GM18508 (cell line): ENCODE measurements around the gene GAS2L3.
A peak's percentile ranks its signal among the peaks of the same experiment; 100 is the strongest.

Experiments
- ATAC-seq: cut with Tn5 transposase; IDR thresholded peaks from one replicate; pipeline ENCODE4 v1.9.1; 2021; ENCODE audit warnings: moderate number of reproducible peaks; ENCODE audit not compliant: insufficient read depth, unreplicated experiment

Gene GAS2L3

GRCh38 chr12:100652488-100652887 lies 79.0 kb downstream of the GAS2L3 start:
- no peak for ATAC-seq

DNA sequence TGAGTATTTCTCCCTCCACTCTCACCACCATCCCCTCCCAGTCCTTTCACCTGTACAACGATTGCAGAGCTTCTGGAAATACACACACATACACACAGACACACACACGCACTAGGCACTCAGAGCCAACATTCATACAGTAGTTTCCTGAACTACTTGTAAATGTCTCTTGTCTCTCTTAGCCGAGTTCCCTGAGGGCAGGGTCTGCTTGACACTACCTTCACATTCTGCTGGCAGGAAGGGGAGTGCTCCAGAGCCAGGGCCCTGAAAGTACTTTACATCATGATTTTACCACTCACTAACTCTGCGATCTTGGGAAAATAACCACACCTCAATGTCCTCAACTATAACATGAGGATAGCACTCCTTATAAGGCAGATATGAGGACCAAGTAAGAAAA lies 82.7 kb downstream of the GAS2L3 start:
- ATAC-seq: no peak

DNA sequence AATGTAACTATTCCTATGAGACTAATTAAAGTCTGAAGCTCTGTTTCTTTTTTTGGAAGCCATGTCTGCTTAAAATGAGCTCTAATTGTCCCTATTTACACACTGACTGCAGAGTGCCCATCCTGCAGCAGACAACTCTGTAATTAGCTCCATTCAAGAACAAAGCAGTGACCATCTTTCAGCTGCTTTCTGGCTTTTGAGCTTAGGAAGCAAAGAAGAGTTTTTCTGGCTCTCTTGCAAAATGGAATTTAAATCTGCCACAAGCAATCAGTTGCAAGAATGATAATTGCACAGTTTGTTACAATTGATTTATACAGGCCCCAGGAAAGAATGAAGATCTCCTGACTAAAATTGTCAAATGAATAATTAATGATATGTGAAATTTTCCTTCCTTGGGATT lies 83.4 kb downstream of the GAS2L3 start:
- ATAC-seq: no peak

DNA sequence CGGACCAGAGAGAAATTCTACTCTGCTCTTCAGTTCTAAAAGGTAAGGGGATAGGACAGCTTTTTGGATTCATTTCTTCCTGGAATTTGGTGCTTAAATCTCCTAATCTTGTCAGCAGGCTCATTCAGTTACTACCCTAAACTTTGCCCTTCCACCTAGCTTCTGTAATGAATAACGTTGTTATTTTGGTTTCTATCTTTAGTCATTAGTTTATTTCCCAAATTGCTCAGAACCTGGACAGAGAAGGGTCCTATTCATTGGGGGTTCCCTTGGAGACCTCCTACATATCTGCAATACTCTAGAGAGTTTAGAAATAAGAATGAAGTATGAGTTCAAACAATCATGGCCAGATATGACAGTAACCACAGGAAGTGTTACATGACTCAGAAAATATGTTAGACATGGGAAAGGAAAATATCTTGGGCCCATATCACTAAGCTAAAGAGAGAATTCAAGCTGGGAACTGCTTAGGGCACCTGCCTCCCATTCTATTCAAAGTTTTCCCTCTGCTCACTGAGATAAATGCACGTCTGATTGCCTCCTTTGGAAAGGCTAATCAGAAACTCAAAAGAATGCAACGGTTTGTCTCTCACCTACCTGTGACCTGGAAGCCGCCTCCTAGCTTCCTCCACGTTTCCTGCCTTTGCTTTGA lies 87.9 kb downstream of the GAS2L3 start:
- peak; percentile 77 for ATAC-seq

GRCh38 chr12:100666588-100666987 lies 93.1 kb downstream of the GAS2L3 start:
- ATAC-seq: no peak

DNA sequence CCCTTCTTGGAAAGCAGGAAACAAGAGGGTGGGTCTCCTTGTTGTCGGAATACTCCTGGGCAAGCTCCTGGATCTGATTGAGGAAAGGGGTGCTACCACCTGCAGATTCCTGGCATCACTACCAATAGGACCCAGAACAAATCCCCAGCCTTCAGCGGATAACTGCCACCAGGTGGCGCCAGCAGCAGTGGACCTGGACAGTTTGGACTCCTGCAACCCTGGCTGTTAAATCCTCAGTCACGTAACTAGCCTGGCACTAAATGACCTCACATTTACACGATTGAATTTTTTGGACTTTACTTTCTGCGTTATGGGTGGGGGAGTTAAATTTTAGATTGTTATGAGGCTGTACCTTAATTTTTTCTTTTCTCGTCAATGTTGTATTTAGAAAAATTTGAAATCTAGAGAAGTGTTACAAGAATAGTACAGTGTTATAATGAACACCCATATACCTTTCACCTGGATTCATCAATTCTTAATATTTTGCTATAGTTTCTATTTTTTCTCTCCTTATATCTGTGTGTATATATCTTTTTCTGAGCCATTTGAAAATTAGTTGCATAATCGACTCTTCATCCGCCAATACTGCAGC lies 95.6 kb downstream of the GAS2L3 start:
- ATAC-seq: no peak

DNA sequence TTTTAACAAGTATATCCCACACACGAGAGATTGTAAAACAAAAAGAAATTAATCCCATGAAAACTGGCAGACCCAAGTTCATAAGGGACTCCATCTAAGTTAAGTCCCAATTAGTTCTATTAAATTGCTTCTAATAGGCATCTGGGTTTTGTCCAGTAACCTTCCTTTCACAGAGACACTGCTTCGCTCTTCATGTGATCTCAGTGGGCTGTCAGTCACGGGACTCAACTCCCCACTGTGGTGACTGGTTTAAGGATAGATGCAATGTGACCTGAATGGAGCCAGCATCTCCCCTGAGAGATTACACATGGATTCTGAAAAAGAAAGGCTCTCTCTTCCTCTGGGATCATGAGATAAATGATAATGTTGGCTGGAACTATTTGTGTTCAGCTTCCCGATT lies 96.4 kb downstream of the GAS2L3 start:
- no peak for ATAC-seq

DNA sequence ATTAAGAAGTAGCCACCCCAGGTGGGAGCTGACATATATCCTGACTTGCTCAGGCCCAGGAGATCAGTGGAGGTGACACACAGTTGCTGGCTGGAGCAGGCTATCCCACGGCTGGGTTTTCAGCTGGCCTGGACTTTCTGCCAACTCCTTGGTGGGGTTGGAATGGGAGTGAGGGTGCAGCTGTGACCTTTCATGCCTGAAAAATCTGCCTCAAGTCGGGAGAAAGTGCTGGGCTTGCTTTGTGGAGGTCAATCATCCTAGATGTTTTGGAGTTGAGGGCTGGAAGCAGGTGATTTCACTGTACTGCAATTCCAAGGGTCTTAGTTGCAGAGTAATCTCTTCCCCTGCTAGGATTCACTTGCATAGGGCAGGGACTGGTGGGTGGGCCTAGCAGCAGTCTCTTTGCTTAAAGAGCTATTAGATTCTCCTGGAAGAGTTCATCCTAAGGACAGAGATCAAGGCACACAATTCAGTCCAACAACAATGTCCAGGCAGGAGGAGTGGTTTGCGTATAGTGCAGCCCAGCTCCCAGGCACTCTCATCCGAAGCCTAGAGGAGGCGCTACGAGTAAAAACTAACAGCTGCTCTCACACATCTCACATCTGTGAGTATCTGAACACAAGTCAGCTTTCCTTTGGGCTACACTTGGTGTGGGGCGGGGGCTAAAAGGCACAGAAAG lies 98.1 kb downstream of the GAS2L3 start:
- no peak for ATAC-seq

DNA sequence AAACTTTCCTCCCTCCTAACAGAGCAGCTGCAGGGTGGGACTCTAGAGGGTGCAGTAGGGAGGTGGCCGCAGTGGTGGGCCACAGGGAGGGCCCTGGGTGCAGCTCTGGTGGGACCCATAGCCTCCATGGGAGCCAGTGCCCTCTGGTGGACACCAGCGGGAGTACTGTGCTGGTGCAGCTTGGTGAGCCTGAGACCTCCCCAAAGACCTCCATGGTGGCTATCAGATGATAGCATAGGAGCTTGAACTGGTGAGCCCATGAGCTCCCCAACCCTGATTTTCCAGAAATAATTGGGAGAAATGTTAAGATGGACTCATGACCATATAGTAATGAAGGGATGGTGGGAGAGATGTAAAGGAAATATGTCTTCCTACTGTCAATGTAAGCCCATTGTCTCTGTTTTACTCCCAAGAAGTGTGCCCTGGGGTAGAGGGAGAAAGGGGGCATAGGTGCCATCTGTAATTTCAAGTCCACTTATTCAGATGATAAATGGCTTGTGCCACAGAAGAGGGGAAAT lies 98.7 kb downstream of the GAS2L3 start:
- no peak for ATAC-seq

GRCh38 chr12:100674036-100674888 lies 100.8 kb downstream of the GAS2L3 start:
- no peak for ATAC-seq
